Choroid plexus epithelial cell (primary cell): ENCODE measurements around the gene FAM13A.

Experiments used
- DNase-seq: peaks from one replicate; pipeline ENCODE4 v3.0.0-alpha.2; 2010; ENCODE audit warnings: low read depth
- H3K4me3 ChIP-seq: 2 replicates; pipeline ENCODE4 v1.5.1; 2011; ENCODE audit warnings: low read depth, mild to moderate bottlenecking, control low read depth, low read length, moderate library complexity
- CTCF ChIP-seq: conservative IDR thresholded peaks from 2 replicates; pipeline ENCODE4 v1.5.1; 2011; ENCODE audit warnings: low read depth, mild to moderate bottlenecking, control low read depth, inconsistent platforms, low read length, moderate library complexity

FAM13A gene

DNA sequence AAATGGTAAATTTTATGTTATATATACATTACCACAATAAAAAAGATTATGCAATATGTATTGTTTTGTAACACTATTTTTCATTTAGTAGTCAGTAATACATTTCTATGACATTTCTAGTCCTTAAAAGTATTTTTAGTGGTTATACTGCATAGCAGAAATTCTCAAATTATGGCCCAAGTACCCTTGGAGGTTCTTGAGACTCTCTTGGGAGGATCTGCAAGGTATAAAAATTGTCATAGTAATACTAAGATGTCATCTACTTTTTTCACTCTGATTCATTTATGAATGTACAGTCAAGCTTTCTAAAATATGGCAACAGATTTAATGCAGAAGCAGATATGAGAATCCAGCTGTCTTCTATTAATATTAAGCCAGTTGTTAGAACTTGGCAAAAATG, 220.8 kb downstream of the FAM13A start:
- no peak for TF ChIP-seq CTCF
- DNase-seq = no peak
- no peak overlapping the region for H3K4me3 ChIP-seq

DNA sequence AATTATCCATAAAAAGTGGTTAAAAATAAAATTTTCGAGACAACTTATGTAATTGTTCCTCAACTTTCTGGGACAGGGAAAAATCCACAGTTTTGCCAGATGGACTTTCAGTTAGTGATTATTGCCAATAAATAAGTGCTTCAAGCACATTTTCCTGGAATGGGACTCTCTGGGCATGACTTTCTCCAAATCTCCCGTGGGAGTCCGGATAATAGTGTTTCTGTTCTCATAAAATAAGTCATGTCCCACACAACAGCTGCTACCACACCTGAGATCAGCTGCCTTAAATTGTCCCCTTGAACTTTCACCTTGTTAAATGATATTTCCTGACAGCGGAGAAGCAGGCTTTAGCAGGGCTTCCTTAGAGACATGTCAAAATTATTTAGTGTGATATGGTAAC, 226.0 kb downstream of the FAM13A start:
- H3K4me3 ChIP-seq = no peak overlapping the region
- TF ChIP-seq CTCF = no peak
- no peak for DNase-seq

DNA sequence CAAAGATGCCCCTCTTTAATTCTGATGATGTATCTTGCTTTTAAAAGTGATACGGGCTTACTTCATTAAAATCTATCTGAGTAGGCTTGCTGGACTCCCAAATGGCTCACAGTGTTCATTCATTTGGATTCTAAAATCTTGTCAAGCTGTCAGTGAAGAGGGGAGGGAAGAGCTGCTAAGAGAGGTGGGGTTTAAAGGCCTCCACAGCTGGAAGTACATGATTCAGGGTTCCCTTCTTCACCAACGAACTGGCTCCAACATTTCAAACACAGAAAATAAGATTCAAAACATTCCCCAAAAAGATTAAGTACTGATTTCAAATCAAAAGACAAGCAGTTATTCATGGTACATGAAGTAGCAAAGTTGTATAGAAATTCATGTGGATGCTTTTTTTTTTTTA, 226.4 kb downstream of the FAM13A start:
- no peak for DNase-seq
- no peak overlapping the region for H3K4me3 ChIP-seq
- TF ChIP-seq CTCF = no peak

DNA sequence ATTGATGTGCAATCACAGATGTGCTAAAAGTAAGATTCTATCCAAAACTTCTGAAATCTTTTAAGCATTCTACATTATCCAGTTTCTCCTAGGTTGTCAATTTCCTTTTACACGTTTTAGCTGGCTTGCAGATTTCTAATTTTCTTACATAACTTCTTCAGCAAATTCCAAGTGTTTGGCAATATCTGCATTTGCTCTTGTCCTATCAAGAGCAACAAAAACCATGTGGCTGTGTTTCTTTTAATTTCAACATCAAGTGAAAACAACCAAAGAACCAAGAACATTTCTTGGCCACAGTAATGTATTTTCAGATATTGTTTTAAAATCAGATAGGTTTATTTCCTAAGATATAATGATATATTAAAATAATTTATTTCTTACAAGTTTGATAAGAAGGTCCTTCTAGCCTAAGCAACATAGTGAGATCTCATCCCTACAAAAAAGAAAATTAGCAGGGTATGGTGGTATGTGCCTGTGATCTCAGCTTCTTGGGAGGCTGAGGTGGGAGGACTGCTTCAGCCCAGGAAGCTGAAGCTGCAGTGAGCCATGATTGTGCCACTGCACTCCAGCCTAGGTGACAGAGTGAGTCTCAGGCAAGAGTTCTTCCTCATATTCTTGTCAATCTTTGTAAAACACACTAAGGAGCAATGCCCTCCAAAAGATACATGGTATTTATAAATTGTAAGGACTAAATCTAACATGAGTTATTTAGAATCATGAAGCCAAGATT, 228.0 kb downstream of the FAM13A start:
- DNase-seq = peak; percentile 79
- no peak overlapping the region for H3K4me3 ChIP-seq
- TF ChIP-seq CTCF = no peak

- DNase-seq = no peak
- no peak overlapping the region for H3K4me3 ChIP-seq
- TF ChIP-seq CTCF = no peak
Measured at GRCh38 chr4:88827442-88827841, 229.5 kb downstream of the FAM13A start.

- no peak for TF ChIP-seq CTCF
- no peak overlapping the region for H3K4me3 ChIP-seq
- no peak for DNase-seq
Measured at GRCh38 chr4:88826771-88827170, 230.2 kb downstream of the FAM13A start.

GRCh38 chr4:88825931-88826330, 231.1 kb downstream of the FAM13A start:
- no peak for TF ChIP-seq CTCF
- no peak overlapping the region for H3K4me3 ChIP-seq
- DNase-seq = no peak
